GM19023 (cell line): ENCODE data around the gene RNASET2.

Experiments
- ATAC-seq: cut with Tn5 transposase; IDR thresholded peaks from one replicate; pipeline ENCODE4 v1.9.1; 2021; ENCODE audit warnings: mild to moderate bottlenecking, moderate library complexity; ENCODE audit not compliant: unreplicated experiment

Gene RNASET2, protein sequence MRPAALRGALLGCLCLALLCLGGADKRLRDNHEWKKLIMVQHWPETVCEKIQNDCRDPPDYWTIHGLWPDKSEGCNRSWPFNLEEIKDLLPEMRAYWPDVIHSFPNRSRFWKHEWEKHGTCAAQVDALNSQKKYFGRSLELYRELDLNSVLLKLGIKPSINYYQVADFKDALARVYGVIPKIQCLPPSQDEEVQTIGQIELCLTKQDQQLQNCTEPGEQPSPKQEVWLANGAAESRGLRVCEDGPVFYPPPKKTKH

GRCh38 chr6:166956444-166957086 is at the start of gene RNASET2:
RNASET2 (minus strand) TSS chr6:166956550; CDS start chr6:166956182, 368 bp downstream.
- peak; percentile 81 for ATAC-seq

- ATAC-seq = no peak
These were observed 49.2 kb upstream of the RNASET2 start for GRCh38 chr6:167005350-167006159.

DNA sequence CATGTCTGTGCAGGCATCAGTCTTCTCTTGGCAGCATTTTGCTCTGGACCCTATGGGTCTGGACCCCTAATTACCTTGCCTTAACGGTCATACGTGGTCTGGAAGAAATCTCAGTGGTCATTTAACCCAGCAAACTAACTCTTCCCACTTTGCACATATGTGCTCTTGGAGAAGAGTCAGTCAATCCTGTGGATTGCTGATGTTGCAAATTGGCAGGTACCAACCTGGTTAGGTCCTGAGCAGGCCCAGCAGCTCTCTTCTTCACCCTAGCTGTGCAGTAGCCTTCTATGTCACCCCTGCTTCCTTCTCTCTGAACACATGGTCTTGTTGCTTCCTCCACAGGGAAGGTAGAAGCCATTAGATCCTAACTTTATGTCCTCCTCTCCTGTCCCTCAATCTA is 44.4 kb upstream of the RNASET2 start:
- no peak for ATAC-seq

DNA sequence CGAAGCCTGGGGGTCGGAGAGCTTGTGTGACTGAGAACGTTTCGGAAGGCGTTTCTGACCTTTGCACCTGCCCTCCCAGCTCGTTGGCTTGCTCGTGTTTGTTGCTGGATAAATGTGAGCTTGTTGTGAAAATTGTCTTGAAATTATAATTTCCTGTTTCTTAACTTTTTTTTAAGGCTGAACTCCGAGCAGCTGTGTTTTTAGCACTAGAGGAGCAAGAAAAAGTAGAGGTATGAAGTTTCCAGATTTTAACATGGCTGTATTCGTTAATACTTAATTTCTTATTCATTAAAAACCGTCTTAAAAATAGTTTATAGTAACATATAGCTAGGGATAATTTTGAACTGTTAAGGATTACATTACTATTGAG is 43.5 kb upstream of the RNASET2 start:
- ATAC-seq = no peak

GRCh38 chr6:166999145-166999883 is 43.0 kb upstream of the RNASET2 start, which contains the start of gene CEP43:
CEP43 (plus strand) TSS chr6:166999397; CDS start chr6:166999413, 16 bp downstream.
- peak; percentile 90 for ATAC-seq

- ATAC-seq = peak; percentile 2
These were observed 42.1 kb upstream of the RNASET2 start for GRCh38 chr6:166998256-166999144.

- no peak for ATAC-seq
These were observed 41.5 kb upstream of the RNASET2 start for GRCh38 chr6:166997768-166998255.

DNA sequence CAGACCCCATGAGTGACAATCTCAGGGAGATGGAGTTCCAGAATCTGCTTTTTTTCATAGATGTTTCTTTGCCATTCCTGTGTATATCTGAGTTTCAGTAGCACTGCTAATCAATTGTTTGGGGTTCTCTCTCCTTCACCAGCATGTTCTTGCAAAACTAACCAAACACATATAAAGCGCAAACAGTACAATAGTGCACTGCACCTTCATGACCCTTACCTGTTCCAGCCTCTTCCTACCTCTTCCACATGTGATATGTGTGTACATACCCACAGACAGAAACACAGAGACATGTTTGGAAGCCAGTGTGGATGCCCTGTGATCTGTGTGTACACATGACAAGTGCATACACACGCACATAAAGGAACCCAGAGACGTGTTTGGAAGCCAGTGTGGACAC is 41.0 kb upstream of the RNASET2 start:
- ATAC-seq = no peak

DNA sequence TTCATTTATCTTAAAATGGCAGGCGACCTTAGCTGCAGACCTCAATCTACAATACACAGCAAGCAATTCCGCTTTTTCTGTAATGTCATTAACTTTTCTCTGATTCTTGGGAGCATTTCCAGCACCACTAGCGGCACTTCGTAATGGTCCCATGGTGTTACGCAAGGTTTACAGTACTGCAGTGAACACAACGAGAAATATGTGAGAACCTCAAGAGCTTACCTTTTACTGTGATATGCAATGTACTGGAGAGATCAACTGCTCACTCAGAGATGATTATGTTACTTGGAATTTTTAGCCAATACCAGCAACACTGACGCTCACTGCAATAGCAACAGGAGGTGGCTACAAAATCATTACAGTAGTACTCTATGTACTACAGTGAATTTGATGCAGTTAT is 40.1 kb upstream of the RNASET2 start:
- ATAC-seq = no peak

GRCh38 chr6:166989427-166990032 is 33.2 kb upstream of the RNASET2 start:
- ATAC-seq = peak; percentile 72

GRCh38 chr6:166988674-166989201 is 32.4 kb upstream of the RNASET2 start:
- ATAC-seq = no peak

DNA sequence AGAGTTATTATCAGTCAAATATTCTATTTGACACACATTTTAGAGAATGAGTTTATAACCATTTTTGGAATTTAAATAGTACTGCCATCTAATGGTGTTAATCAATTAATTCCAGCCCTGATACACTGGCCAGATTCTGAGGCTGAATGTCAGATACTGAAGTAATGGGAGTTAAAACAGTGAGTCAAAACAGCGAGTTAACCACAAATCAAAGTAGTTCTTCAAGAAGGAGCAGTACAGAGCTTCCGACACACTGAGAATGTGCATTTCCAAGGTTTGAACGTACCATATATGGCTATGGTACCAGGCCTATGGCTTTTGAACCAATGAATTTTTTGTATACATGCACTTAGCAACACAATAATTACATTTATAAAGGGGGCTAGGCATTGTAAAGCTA is 31.6 kb upstream of the RNASET2 start:
- no peak for ATAC-seq

DNA sequence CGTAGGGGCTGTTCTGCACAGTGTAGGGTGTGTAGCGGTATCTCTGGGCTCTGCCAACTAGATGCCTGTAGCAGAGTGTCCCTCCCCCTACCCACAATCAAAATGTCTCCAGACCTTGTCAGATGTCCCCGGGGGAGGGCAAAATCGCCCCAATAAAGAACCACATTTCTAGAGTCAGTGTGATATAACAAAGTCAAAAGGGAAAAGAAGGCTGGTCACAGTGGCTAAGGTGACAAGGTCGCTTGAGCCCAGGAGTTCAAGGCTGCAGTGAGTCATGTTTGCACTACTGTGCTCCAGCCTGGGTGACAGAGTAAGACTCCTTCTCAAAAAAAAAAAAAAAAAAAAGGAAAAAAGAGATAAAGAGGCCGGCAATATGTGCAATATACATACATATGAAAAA is 31.1 kb upstream of the RNASET2 start:
- ATAC-seq = no peak

GRCh38 chr6:166980738-166981137 is 24.4 kb upstream of the RNASET2 start:
- ATAC-seq = no peak

- no peak for ATAC-seq
These were observed 21.5 kb upstream of the RNASET2 start for GRCh38 chr6:166977621-166978525.

DNA sequence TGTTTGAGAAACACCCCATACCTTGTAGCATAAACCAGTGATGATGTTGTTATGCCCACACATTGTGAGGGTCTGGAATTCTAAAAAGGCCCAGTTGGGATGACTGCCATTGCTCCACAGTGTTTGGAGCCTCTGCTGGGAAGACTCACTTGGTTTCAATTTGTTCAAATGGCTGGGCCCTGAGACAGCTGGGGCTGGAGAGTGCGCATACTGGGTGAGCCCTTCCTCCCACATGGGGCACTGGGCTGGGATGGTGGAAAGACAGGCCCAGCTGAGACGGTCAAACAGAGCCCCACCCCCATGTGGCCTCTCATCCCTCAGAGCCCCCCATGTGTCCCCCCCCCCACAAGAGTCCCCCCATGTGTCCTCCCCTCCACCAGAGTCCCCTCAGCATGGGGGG is 20.3 kb upstream of the RNASET2 start:
- no peak for ATAC-seq

DNA sequence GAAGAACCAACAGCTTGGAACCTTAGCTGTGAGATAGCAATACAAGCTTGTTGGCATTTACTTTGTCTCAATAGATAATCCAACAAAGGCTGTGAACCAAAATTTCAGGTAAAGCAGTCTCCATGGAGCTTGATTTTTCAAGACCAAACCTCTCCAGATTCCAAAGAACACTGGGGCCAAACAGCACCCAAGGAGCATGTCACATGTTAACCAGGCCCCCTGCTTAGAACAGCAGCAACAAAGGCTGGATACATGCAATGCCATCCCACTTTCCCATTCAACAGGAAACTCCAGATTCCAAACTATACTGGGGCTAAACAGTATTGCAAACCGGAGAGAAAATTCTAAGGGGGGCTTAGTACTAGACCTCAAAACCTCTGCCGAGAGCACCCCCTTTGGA is 15.8 kb upstream of the RNASET2 start:
- no peak for ATAC-seq

GRCh38 chr6:166971271-166971670 is 14.9 kb upstream of the RNASET2 start:
- ATAC-seq = no peak
